ENCODE data around the gene FAM81B.

DNA sequence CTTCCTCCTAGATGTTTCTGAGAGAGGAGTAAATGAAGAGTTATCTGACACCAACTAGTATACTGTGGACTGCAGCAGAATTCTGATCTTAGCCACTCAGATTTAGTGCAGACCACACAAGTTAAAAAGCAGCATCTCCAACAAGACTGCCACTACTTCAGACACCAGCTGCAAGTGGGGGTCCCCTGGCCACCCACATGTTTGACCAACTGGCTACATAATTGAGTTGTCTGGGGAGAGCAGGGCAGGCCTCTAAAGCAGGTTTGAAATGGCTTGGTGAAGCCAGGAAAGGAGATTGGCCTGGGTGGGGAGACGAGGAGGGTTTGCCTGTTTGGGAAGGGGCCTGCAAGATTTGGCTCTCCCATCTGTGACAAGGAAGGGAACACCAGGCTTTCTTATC, 40.5 kb upstream of the FAM81B start:
- TF ChIP-seq CTCF (IDR thresholded peaks at IDR 0.05) (no peak), POLR2A (IDR thresholded peaks at IDR 0.05) (no peak), POLR2AphosphoS5 (IDR thresholded peaks at IDR 0.05) (no peak)
